Left lung (tissue), 10 donors: ENCODE data around the gene PCDHGA2. TPM values are rescaled to one million over a fixed set of nuclear protein-coding genes. Genes with fewer than 3 reads are reported as not detected.
"Not testable (repeated sequence)": the region's sequence is repeated elsewhere in the genome, so short reads cannot be mapped to it uniquely, and the experiment has no call there.

Experiments used
- ATAC-seq: fragments of 200-7000 bp; cut with Tn5 transposase; one replicate; pipeline ENCODE4 v1.9.1; 2020; ENCODE audit warnings: moderate library complexity
- DNase-seq, 4 donors: peaks; one replicate each; pipeline ENCODE4 v3.0.0-alpha.2; 2013 to 2020
- H3K27ac ChIP-seq, 2 donors: fragments of 200-600 bp; sonication (generic) in 1 of 2; one replicate each; pipeline versions ENCODE4 v1.5.0 to v1.8.0; 2020 to 2021
- H3K27me3 ChIP-seq, 2 donors: fragments of 200-600 bp; sonication (generic) in 1 of 2; one replicate each; pipeline versions ENCODE4 v1.5.0 to v1.8.0; 2020 to 2021
- H3K36me3 ChIP-seq, 2 donors: fragments of 200-600 bp; sonication (generic) in 1 of 2; one replicate each; pipeline versions ENCODE4 v1.5.0 to v1.8.0; 2020 to 2021
- H3K4me1 ChIP-seq, 2 donors: fragments of 200-600 bp; one replicate each; pipeline ENCODE4 v1.8.0; 2021
- H3K4me3 ChIP-seq, 2 donors: fragments of 200-600 bp; sonication (generic) in 1 of 2; one replicate each; pipeline versions ENCODE4 v1.5.0 to v1.8.0; 2020 to 2021; ENCODE audit warnings: mild to moderate bottlenecking in 1 of 2
- H3K9me3 ChIP-seq, 2 donors: fragments of 200-600 bp; sonication (generic) in 1 of 2; one replicate each; pipeline versions ENCODE4 v1.5.0 to v1.8.0; 2020 to 2021
- intact Hi-C, 2 donors: fragments of 100-400 bp; cut with DNase I; formaldehyde crosslinking; loops; one replicate each; pipeline versions ENCODE4 v1.11.2 to v1.14.2; 2022
- polyA plus RNA-seq, 6 donors: library from polyadenylated mRNA; unstranded; fragments of 120-200 nt; gene quantifications; one replicate each; pipeline ENCODE4 v1.2.1, GENCODE V29; 2013; ENCODE audit not compliant: insufficient read length in 6 of 6
- total RNA-seq, 2 donors: library from RNA; stranded (reverse); fragmentation: NEBNext Ultra II Directional; extraction: Animal tissue kit (Norgen Biotek cat#: 25700); gene quantifications; one replicate each; pipeline ENCODE4 v1.2.1, GENCODE V29; 2021
- TF ChIP-seq, protein P1 (sequence below), 2 donors: fragments of 200-600 bp; sonication (generic) in 1 of 2; IDR thresholded peaks; one replicate each; pipeline versions ENCODE4 v1.5.0 to v1.8.0; 2021; ENCODE audit warnings: antibody characterized with exemption in 2 of 2
- donor health status: DM: no; HTN: yes; CAD: no.
- donor health status: DM: no; HTN: no; CAD: no.

Gene PCDHGA2
- total and polyA plus RNA-seq, 8 donors = 2.0 to 7.1 (median 5.3) TPM

DNA sequence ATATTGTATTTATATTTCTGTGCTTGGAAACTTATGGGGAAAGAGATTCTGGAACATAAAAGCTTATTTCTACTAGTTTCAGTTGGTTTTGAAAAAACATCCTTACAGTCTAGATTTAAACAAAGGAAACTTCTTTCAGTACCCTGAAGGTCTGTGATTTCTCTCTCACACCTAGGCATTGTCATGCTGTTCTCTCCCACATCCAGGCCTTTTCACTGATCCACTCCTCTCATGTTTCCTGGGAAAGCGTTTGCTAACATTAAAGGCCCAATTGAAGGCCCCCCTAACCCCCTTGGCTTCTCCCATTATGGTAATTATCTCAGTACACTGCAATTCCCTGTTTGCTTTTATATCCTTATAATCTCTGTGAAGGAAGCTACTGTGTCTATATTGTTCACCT, 4.2 kb downstream of the PCDHGA2 start:
- H3K9me3 ChIP-seq = peaks cover 0 to 88% of the 10 kb centered on the region in 2 donors
- ATAC-seq = no peak

DNA sequence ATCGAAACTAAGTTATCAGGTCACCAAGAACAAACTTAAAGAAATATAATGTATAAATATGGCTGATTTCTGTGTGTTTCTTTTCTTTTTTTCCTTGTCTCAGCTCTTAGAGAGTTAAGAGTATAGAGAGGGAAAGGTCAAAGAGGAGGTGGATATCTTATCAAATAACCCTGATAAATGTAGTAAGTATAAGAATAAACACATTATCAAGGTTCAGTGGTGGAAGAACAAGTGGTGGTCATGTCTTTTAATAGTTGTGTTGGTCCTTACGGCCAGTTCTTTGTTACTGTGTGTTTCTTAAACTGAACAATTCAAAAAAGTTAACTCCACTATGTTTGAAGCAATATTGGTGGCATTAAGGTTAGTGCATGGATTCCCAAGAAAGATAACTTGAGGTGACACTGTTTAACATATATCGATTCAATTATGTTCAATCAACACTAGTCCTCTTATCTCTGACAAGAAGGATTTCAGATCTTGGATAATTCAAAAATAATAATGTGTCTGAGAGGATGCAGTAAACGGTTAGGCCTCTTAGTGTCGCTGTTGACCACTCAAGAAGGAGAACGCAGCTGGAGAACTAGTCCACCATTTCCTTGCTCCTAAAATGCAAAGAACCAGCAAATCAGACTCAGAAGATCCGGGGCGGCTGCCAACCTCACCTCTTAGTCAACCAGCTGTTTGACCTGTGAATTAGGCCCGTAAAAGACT, 4.8 kb downstream of the PCDHGA2 start, which contains the start of gene PCDHGA3:
PCDHGA3 (plus strand) TSS at position 588 of the 711 bp plus-strand sequence. CDS start 205 bp downstream, outside the sequence.
- TF ChIP-seq, protein P1, sequence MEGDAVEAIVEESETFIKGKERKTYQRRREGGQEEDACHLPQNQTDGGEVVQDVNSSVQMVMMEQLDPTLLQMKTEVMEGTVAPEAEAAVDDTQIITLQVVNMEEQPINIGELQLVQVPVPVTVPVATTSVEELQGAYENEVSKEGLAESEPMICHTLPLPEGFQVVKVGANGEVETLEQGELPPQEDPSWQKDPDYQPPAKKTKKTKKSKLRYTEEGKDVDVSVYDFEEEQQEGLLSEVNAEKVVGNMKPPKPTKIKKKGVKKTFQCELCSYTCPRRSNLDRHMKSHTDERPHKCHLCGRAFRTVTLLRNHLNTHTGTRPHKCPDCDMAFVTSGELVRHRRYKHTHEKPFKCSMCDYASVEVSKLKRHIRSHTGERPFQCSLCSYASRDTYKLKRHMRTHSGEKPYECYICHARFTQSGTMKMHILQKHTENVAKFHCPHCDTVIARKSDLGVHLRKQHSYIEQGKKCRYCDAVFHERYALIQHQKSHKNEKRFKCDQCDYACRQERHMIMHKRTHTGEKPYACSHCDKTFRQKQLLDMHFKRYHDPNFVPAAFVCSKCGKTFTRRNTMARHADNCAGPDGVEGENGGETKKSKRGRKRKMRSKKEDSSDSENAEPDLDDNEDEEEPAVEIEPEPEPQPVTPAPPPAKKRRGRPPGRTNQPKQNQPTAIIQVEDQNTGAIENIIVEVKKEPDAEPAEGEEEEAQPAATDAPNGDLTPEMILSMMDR (IDR thresholded peaks at IDR 0.05) = no peak
- peaks cover 0 to 86% of the 10 kb centered on the region in 2 donors for H3K9me3 ChIP-seq
- no peaks in the 10 kb centered on the region for H3K36me3 ChIP-seq
- intact Hi-C loops = loop anchor here in 1 of 2 donors (10.0 kb wide), 1 partner anchor 221 kb away; no protein-coding TSS in a partner anchor
- H3K27ac ChIP-seq = no peak within 1 kb of the TSS
- H3K27me3 ChIP-seq = peaks cover 0 to 85% of the 10 kb centered on the region in 2 donors
- H3K4me3 ChIP-seq = no peak within 1 kb of the TSS
- DNase-seq = no peak
- H3K4me1 ChIP-seq = no peaks in the 10 kb centered on the region
- ATAC-seq = no peak

More for the DNA sequence above, 4.2 kb downstream of the PCDHGA2 start:
- Histone ChIP-seq H3K27ac (no peak overlapping the region), H3K36me3 (no peaks in the 10 kb centered on the region), H3K4me1 (no peaks in the 10 kb centered on the region), H3K4me3 (no peak overlapping the region), H3K27me3 (peaks cover 0 to 90% of the 10 kb centered on the region in 2 donors)
- no peak for DNase-seq
- intact Hi-C loops = loop anchor here in 1 of 2 donors (10.0 kb wide), 1 partner anchor 222 kb away; no protein-coding TSS in a partner anchor
- TF ChIP-seq, protein P1 (IDR thresholded peaks at IDR 0.05) = no peak

DNA sequence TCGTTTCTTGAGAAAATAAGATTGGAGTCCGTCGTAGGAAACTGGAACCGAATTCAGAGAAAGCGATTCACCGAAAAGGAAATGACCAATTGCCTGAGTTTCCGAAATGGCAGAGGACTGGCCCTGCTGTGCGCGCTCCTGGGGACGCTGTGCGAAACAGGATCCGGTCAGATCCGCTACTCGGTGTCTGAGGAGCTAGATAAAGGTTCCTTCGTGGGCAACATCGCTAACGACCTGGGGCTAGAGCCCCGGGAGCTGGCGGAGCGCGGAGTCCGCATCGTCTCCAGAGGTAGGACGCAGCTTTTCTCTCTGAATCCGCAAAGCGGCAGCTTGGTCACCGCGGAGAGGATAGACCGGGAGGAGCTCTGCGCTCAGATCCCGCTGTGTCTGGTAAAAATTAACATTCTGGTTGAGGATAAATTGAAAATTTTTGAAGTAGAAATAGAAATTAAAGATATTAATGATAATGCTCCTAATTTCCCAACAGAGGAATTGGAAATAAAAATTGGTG, 5.4 kb downstream of the PCDHGA2 start:
- peaks cover 0 to 86% of the 10 kb centered on the region in 2 donors for H3K9me3 ChIP-seq
- no peaks in the 10 kb centered on the region for H3K4me1 ChIP-seq
- TF ChIP-seq, protein P1 (IDR thresholded peaks at IDR 0.05) = no peak
- H3K4me3 ChIP-seq = no peak overlapping the region
- peaks cover 0 to 85% of the 10 kb centered on the region in 2 donors for H3K27me3 ChIP-seq
- H3K27ac ChIP-seq = no peak overlapping the region
- ATAC-seq = no peak
- DNase-seq = no peak
- intact Hi-C loops = loop anchor here in 1 of 2 donors (10.0 kb wide), 1 partner anchor 221 kb away; no protein-coding TSS in a partner anchor
- no peaks in the 10 kb centered on the region for H3K36me3 ChIP-seq

DNA sequence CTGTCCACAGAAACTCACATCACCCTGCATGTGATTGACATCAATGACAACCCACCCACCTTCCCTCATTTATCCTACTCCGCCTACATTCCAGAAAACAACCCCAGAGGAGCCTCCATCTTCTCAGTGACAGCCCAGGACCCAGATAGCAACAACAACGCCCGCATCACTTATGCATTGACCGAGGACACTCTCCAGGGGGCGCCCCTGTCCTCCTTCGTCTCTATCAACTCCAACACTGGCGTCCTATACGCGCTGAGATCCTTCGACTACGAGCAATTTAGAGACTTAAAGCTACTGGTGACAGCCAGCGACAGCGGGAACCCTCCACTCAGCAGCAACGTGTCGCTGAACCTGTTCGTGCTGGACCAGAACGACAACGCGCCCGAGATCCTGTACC, 6.8 kb downstream of the PCDHGA2 start:
- Histone ChIP-seq H3K9me3 (peaks cover 0 to 85% of the 10 kb centered on the region in 2 donors), H3K4me1 (no peaks in the 10 kb centered on the region), H3K27me3 (peaks cover 0 to 85% of the 10 kb centered on the region in 2 donors), H3K36me3 (no peaks in the 10 kb centered on the region), H3K27ac (no peak overlapping the region), H3K4me3 (no peak overlapping the region)
- intact Hi-C loops = loop anchor here in 1 of 2 donors (10.0 kb wide), 1 partner anchor 219 kb away; no protein-coding TSS in a partner anchor
- ATAC-seq = no peak
- TF ChIP-seq, protein P1 (IDR thresholded peaks at IDR 0.05) = no peak
- no peak for DNase-seq

DNA sequence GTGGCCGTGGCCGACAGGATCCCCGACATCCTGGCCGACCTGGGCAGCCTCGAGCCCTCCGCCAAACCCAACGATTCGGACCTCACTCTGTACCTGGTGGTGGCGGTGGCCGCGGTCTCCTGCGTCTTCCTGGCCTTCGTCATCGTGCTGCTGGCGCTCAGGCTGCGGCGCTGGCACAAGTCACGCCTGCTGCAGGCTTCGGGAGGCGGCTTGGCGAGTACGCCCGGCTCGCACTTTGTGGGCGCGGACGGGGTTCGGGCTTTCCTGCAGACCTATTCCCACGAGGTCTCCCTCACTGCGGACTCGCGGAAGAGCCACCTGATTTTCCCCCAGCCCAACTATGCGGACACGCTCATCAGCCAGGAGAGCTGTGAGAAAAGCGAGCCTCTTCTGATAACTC, 7.5 kb downstream of the PCDHGA2 start:
- intact Hi-C loops = loop anchor here in 1 of 2 donors (10.0 kb wide), 1 partner anchor 219 kb away; no protein-coding TSS in a partner anchor
- H3K4me3 ChIP-seq, H3K27ac ChIP-seq, H3K4me1 ChIP-seq, H3K36me3 ChIP-seq, ATAC-seq, DNase-seq: not testable (repeated sequence)
- Histone ChIP-seq H3K9me3 (peaks cover 0 to 85% of the 10 kb centered on the region in 2 donors), H3K27me3 (peaks cover 5 to 85% of the 10 kb centered on the region in 2 donors)
